Measurements from ENCODE around the gene SLC16A4.

GRCh38 chr1:110424699-110425611 is 34.1 kb upstream of the SLC16A4 start:
- TF ChIP-seq CTCF (IDR thresholded peaks at IDR 0.05) (no peak), POLR2A (IDR thresholded peaks at IDR 0.05) (no peak)

Data from testis (tissue), 2 donors.